ENCODE results near the gene OR5B3. TPM values are rescaled to one million over a fixed set of nuclear protein-coding genes. Genes with fewer than 3 reads are reported as not detected.
"Not testable (repeated sequence)": the region's sequence is repeated elsewhere in the genome, so short reads cannot be mapped to it uniquely, and the experiment has no call there.

Gene OR5B3
- total and polyA plus RNA-seq, 8 donors = not detected

DNA sequence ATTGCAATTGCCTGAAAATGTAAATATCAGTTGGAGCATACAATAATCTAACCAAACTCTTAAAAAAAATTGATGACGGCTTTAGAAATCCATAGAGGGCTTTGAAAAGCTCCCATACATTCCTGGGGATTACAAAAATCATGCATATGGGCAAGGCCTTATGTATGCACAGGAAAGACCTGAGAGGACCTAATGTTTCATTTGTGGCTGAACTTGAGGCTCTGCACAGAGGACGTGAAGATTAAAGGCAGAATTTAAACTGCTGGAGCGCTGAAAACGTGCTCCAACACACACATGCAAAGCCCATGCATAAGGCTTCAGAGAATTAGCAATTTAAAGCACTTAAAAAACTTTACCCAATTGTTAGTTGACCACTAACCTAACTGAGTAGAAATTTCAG lies 31.8 kb upstream of the OR5B3 start:
- DNase-seq = no peak
- intact Hi-C loops (cut with DNase I) = no loop called here
- Histone ChIP-seq H3K27ac (no peak overlapping the region), H3K4me3 (no peak overlapping the region), H3K27me3 (no peaks in the 10 kb centered on the region), H3K4me1 (no peaks in the 10 kb centered on the region), H3K36me3 (no peaks in the 10 kb centered on the region), H3K9me3 (no peaks in the 10 kb centered on the region)
- ATAC-seq = no peak
- 14 to 35% methylated on average over 4 of the region's 4 CpGs for WGBS, 2 donors
- TF ChIP-seq, protein P1, sequence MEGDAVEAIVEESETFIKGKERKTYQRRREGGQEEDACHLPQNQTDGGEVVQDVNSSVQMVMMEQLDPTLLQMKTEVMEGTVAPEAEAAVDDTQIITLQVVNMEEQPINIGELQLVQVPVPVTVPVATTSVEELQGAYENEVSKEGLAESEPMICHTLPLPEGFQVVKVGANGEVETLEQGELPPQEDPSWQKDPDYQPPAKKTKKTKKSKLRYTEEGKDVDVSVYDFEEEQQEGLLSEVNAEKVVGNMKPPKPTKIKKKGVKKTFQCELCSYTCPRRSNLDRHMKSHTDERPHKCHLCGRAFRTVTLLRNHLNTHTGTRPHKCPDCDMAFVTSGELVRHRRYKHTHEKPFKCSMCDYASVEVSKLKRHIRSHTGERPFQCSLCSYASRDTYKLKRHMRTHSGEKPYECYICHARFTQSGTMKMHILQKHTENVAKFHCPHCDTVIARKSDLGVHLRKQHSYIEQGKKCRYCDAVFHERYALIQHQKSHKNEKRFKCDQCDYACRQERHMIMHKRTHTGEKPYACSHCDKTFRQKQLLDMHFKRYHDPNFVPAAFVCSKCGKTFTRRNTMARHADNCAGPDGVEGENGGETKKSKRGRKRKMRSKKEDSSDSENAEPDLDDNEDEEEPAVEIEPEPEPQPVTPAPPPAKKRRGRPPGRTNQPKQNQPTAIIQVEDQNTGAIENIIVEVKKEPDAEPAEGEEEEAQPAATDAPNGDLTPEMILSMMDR (IDR thresholded peaks at IDR 0.05) = no peak
- FAIRE-seq = no peak

DNA sequence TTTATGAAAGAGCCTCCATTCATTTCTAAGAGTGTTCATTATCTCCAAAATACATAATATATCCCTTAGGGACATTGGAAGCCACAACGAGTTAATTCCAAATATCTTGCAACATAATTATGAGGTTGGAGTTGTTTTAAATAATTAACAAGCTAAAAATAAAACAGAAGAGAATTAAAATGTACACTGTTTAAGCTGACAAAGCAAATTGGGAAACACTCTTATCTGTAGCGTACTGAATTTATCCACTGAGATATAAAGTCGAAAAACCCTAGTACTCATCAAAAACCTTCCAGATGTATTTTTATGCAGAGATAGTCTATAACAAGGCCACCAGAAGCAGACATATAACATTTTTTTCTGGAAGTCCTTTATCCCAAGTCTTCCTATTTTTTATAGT lies 27.5 kb upstream of the OR5B3 start:
- Histone ChIP-seq H3K4me3 (no peak overlapping the region), H3K27ac (no peak overlapping the region), H3K4me1 (no peaks in the 10 kb centered on the region), H3K36me3 (no peaks in the 10 kb centered on the region), H3K9me3 (no peaks in the 10 kb centered on the region), H3K27me3 (no peaks in the 10 kb centered on the region)
- TF ChIP-seq, protein P1 (IDR thresholded peaks at IDR 0.05) = no peak
- intact Hi-C loops (cut with DNase I) = no loop called here
- ATAC-seq = no peak
- 64 to 74% methylated on average over 3 of the region's 3 CpGs for WGBS, 2 donors
- DNase-seq = no peak
- no peak for FAIRE-seq

DNA sequence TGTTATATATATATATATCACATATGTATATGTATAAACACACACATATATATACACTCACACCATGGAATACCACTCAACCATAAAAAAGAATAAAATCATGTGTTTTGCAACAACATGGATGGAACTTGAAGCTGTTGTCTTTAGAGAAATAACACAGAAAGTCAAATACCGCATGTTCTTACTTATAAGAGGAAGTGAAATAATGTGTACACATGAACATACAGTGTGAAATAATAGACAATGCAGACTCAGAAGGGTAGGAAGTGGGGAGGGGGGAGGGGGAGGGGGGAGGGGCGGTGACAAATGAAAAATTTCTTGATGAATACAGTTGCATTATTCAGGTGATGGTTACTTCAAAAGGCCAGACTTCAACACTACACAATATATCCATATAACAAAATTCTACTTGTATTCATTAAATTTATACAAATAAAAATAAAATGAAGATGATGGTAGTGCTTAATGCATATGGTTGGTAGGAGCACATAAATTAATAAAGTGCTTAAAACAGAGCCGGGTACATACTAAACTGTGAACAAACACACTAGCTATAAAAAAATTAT lies 27.0 kb upstream of the OR5B3 start:
- no peaks in the 10 kb centered on the region for H3K36me3 ChIP-seq
- no peak overlapping the region for H3K27ac ChIP-seq
- no peak overlapping the region for H3K4me3 ChIP-seq
- intact Hi-C loops (cut with DNase I) = no loop called here
- WGBS, 2 donors = 32 to 43% methylated on average over 3 of the region's 3 CpGs
- no peak for ATAC-seq
- no peak for FAIRE-seq
- H3K9me3 ChIP-seq = no peaks in the 10 kb centered on the region
- no peaks in the 10 kb centered on the region for H3K27me3 ChIP-seq
- H3K4me1 ChIP-seq = no peaks in the 10 kb centered on the region
- TF ChIP-seq, protein P1 (IDR thresholded peaks at IDR 0.05) = no peak
- DNase-seq = no peak

DNA sequence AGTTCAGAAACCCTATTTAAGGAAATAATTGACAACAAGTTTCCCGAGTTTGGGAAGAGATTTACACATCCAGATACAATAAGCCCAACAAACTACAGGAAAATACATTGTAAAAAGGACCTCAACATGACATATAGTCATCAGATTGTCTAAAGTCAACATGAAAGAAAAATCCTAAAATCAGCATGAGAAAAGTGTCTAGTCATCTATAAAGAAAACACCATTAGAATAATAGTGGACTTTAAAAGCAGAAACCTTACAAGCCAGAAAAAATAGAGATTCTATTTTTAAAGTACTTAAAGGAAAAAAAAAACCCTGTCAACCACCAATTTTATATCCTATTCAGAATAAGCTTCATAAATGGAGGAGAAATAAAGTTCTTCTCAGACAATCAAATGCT lies 22.6 kb upstream of the OR5B3 start:
- FAIRE-seq (no peak), DNase-seq (no peak), ATAC-seq (no peak)
- Histone ChIP-seq H3K36me3 (no peaks in the 10 kb centered on the region), H3K9me3 (no peaks in the 10 kb centered on the region), H3K27me3 (no peaks in the 10 kb centered on the region), H3K27ac (no peak overlapping the region), H3K4me1 (no peaks in the 10 kb centered on the region), H3K4me3 (no peak overlapping the region)
- WGBS, 2 donors = 14 to 39% methylated on average over 1 of the region's 1 CpG
- TF ChIP-seq, protein P1 (IDR thresholded peaks at IDR 0.05) = no peak
- intact Hi-C loops (cut with DNase I) = no loop called here

DNA sequence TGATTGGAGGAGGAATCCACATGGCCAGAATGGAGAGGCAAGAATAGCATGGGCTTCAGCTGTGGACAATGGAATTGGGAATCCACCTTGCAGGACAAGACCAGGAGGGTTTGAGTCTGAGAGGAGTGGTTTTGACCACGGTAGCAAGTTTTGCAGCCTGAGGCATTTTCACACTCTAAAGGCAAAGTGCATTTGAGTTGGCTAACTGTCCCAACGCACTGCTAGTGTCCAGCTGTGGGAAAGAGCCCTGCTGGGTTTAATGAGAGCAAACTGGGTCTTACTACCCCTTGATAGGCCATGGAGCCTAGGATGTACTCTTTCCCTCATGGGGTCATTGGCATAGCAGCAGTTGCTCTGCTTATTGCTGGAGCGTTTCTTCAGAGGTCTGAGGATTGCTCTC lies 21.3 kb upstream of the OR5B3 start, which contains the start of gene OR5B2:
OR5B2 (minus strand) TSS at position 101 of the 400 bp plus-strand sequence. CDS start 4,860 bp downstream, outside the sequence.
- H3K27ac ChIP-seq = no peak within 1 kb of the TSS
- 51 to 61% methylated on average over 3 of the region's 3 CpGs for WGBS, 2 donors
- DNase-seq = no peak
- H3K27me3 ChIP-seq = no peaks in the 10 kb centered on the region
- H3K4me1 ChIP-seq = no peaks in the 10 kb centered on the region
- intact Hi-C loops (cut with DNase I) = no loop called here
- TF ChIP-seq, protein P1 (IDR thresholded peaks at IDR 0.05) = no peak
- no peaks in the 10 kb centered on the region for H3K36me3 ChIP-seq
- FAIRE-seq = no peak
- no peak for ATAC-seq
- H3K9me3 ChIP-seq = no peaks in the 10 kb centered on the region
- no peak within 1 kb of the TSS for H3K4me3 ChIP-seq

DNA sequence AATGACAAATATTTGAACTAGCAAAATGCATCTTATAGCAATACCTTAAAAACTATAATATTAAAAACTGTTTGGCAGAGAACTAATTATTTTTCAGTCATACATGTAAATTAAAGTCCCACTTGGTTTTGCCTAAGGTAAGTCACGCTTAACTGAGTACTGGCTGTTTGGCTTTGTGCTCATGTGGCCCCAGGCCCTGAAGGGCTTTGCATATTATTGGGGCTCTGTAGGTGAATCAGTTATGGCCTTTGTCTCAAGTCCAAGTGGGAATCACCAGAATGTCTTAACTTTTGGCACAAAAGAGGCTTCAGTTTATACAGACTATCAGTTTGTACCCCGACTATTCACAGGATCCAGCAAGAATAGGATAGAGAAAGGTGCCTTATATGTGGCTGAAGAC lies 7.1 kb downstream of the OR5B3 start:
- ATAC-seq, H3K36me3 ChIP-seq: not testable (repeated sequence)
- WGBS, 2 donors = 50 to 75% methylated on average over 1 of the region's 2 CpGs

More for the DNA sequence above, 7.1 kb downstream of the OR5B3 start:
- H3K27ac ChIP-seq; DNase-seq; intact Hi-C loops (cut with DNase I); FAIRE-seq; H3K4me3 ChIP-seq; H3K27me3 ChIP-seq; H3K9me3 ChIP-seq; H3K4me1 ChIP-seq: not testable (repeated sequence)

Measured in pancreas (tissue), 10 donors.